ENCODE data around the gene NAV2. TPM values are rescaled to one million over a fixed set of nuclear protein-coding genes. Genes with fewer than 3 reads are reported as not detected.

Gene NAV2
- total and polyA plus RNA-seq, 2 donors (not counting 1 experiment from before 2014, with no cell fraction given): 8.1 to 14.0 TPM

DNA sequence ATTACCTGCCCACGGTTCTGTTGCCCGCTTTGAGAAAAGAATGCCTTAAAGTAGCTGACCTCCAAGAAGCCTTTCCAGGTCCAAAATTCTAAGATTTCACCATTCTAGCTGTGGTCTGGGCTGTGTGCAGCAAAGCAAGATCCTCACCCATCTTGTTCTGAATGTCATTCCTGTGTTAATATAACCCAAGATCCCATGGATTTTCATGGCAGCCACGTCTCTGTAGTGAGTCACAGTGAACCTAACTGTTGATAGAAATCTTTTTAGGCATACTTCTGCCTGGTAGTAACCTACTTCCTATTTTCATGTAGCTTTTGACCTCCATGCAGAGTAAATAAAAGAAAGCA, 210.0 kb downstream of the NAV2 start:
- no peak overlapping the region for H3K4me3 ChIP-seq (replicated peaks in 1 of 4; ENCODE audit: control extremely low read depth in 1 of 4, insufficient read depth in 1 of 4, low read depth in 3 of 4, low read length in 4 of 4)
- no peak overlapping the region for H3K9ac ChIP-seq (ENCODE audit: insufficient read depth, low read length)
- no peak overlapping the region for H3K27ac ChIP-seq (ENCODE audit: insufficient read depth, low read length)
- H3K4me1 ChIP-seq (ENCODE audit: control insufficient read depth, extremely low read depth, insufficient read depth, low read length): peaks cover 11% of the 10 kb centered on the region
- peaks cover 7% of the 10 kb centered on the region for H3K79me2 ChIP-seq (ENCODE audit: control insufficient read depth, insufficient read depth, low read length)
- no peak overlapping the region for H2AFZ ChIP-seq (ENCODE audit: low read length)
- H3K27me3 ChIP-seq (ENCODE audit: control insufficient read depth, insufficient read depth, low read length): no peaks in the 10 kb centered on the region
- H3K4me2 ChIP-seq (ENCODE audit: extremely low read depth, insufficient read depth, low read length): no peak overlapping the region
- no peaks in the 10 kb centered on the region for H4K20me1 ChIP-seq (ENCODE audit: control insufficient read depth, extremely low read depth, insufficient read depth, low read length)
- peak in 1 of 2 donors; percentile 49 for DNase-seq (ENCODE audit: low read depth in 2 of 2)
- H3K36me3 ChIP-seq (ENCODE audit: control insufficient read depth, insufficient read depth, low read length): no peaks in the 10 kb centered on the region
- no peaks in the 10 kb centered on the region for H3K9me3 ChIP-seq (ENCODE audit: control insufficient read depth, insufficient read depth, low read depth, low read length)
- TF ChIP-seq CTCF (conservative IDR thresholded peaks at IDR 0.05 in 1 of 2, IDR thresholded peaks at IDR 0.05 in 1 of 2; ENCODE audit: low read depth in 1 of 2, low read length in 2 of 2): no peak

GRCh38 chr11:19923626-19924025, 211.0 kb downstream of the NAV2 start:
- Histone ChIP-seq H3K9me3 (ENCODE audit: control insufficient read depth, insufficient read depth, low read depth, low read length) (no peaks in the 10 kb centered on the region), H3K36me3 (ENCODE audit: control insufficient read depth, insufficient read depth, low read length) (no peaks in the 10 kb centered on the region), H3K4me3 (replicated peaks in 1 of 4; ENCODE audit: control extremely low read depth in 1 of 4, insufficient read depth in 1 of 4, low read depth in 3 of 4, low read length in 4 of 4) (no peak overlapping the region), H2AFZ (ENCODE audit: low read length) (no peak overlapping the region), H4K20me1 (ENCODE audit: control insufficient read depth, extremely low read depth, insufficient read depth, low read length) (no peaks in the 10 kb centered on the region), H3K27me3 (ENCODE audit: control insufficient read depth, insufficient read depth, low read length) (no peaks in the 10 kb centered on the region), H3K9ac (ENCODE audit: insufficient read depth, low read length) (no peak overlapping the region), H3K4me1 (ENCODE audit: control insufficient read depth, extremely low read depth, insufficient read depth, low read length) (peaks cover 7% of the 10 kb centered on the region), H3K27ac (ENCODE audit: insufficient read depth, low read length) (no peak overlapping the region), H3K79me2 (ENCODE audit: control insufficient read depth, insufficient read depth, low read length) (peaks cover 7% of the 10 kb centered on the region), H3K4me2 (ENCODE audit: extremely low read depth, insufficient read depth, low read length) (no peak overlapping the region)
- DNase-seq (ENCODE audit: low read depth in 2 of 2): no peak
- TF ChIP-seq EZH2 (IDR thresholded peaks at IDR 0.05; ENCODE audit: low read length, missing control alignments): no peak
- no peak for TF ChIP-seq CTCF (conservative IDR thresholded peaks at IDR 0.05 in 1 of 2, IDR thresholded peaks at IDR 0.05 in 1 of 2; ENCODE audit: low read depth in 1 of 2, low read length in 2 of 2)

DNA sequence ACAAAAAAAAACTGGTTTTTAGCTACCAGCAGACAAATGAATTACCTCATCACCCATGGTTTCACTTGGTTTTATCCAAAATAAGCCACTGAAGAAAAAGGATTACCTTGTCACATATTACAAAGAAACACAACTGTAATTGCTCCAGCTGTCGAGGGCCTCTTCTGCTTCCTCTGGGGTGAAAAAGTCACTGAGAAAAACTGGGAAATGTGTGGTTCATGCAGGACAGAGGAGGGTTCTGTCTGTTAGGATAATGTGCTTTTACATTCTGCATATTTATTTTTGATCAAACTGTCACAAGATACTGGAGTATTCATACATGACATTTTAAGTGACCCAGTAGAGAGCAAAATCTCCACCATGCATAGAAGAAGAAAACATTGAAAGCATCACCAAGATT, 211.7 kb downstream of the NAV2 start:
- Histone ChIP-seq H3K27me3 (ENCODE audit: control insufficient read depth, insufficient read depth, low read length) (no peaks in the 10 kb centered on the region), H3K9ac (ENCODE audit: insufficient read depth, low read length) (no peak overlapping the region), H3K27ac (ENCODE audit: insufficient read depth, low read length) (no peak overlapping the region)

More for the DNA sequence above, 211.7 kb downstream of the NAV2 start:
- TF ChIP-seq CTCF (conservative IDR thresholded peaks at IDR 0.05 in 1 of 2, IDR thresholded peaks at IDR 0.05 in 1 of 2; ENCODE audit: low read depth in 1 of 2, low read length in 2 of 2) (no peak), EZH2 (IDR thresholded peaks at IDR 0.05; ENCODE audit: low read length, missing control alignments) (no peak)
- no peak overlapping the region for H3K4me3 ChIP-seq (replicated peaks in 1 of 4; ENCODE audit: control extremely low read depth in 1 of 4, insufficient read depth in 1 of 4, low read depth in 3 of 4, low read length in 4 of 4)
- no peak overlapping the region for H2AFZ ChIP-seq (ENCODE audit: low read length)
- H3K4me2 ChIP-seq (ENCODE audit: extremely low read depth, insufficient read depth, low read length): no peak overlapping the region
- H3K4me1 ChIP-seq (ENCODE audit: control insufficient read depth, extremely low read depth, insufficient read depth, low read length): peaks cover 11% of the 10 kb centered on the region
- no peaks in the 10 kb centered on the region for H3K9me3 ChIP-seq (ENCODE audit: control insufficient read depth, insufficient read depth, low read depth, low read length)
- H3K79me2 ChIP-seq (ENCODE audit: control insufficient read depth, insufficient read depth, low read length): peaks cover 7% of the 10 kb centered on the region
- H3K36me3 ChIP-seq (ENCODE audit: control insufficient read depth, insufficient read depth, low read length): no peaks in the 10 kb centered on the region
- no peaks in the 10 kb centered on the region for H4K20me1 ChIP-seq (ENCODE audit: control insufficient read depth, extremely low read depth, insufficient read depth, low read length)
- no peak for DNase-seq (ENCODE audit: low read depth in 2 of 2)
